Natural killer cell (primary cell): ENCODE data around the gene BEST1. TPM values are rescaled to one million over a fixed set of nuclear protein-coding genes. Genes with fewer than 3 reads are reported as not detected.

ENCODE experiments used
- ATAC-seq, 3 donors: fragments of 150-1000 bp in 2 of 3; fragments of 200-7000 bp in 1 of 3; cut with Tn5 transposase; 1 replicate in 1 of 3; 2 replicates in 2 of 3; pipeline ENCODE4 v1.10.0; 2021; ENCODE audit warnings: mild to moderate bottlenecking in 2 of 3, moderate library complexity in 2 of 3
- DNase-seq, 2 donors: peaks; one replicate each; pipeline versions ENCODE4 v3.0.0 to v3.0.0-alpha.2; 2013 to 2021; ENCODE audit warnings: mixed read lengths in 1 of 2
- H3K27ac ChIP-seq: one replicate; pipeline ENCODE4 v1.5.1; 2013; ENCODE audit warnings: mild to moderate bottlenecking, low read length
- H3K27me3 ChIP-seq: one replicate; pipeline ENCODE4 v1.6.1; 2013; ENCODE audit warnings: low read length; ENCODE audit not compliant: control insufficient read depth, insufficient read depth
- H3K36me3 ChIP-seq: one replicate; pipeline ENCODE4 v1.6.1; 2013; ENCODE audit warnings: low read length; ENCODE audit not compliant: control insufficient read depth, insufficient read depth
- H3K4me1 ChIP-seq: one replicate; pipeline ENCODE4 v1.6.1; 2013; ENCODE audit warnings: low read length; ENCODE audit not compliant: control insufficient read depth, insufficient read depth
- H3K4me3 ChIP-seq: one replicate; pipeline ENCODE4 v1.5.1; 2013; ENCODE audit warnings: low read length
- H3K9me3 ChIP-seq: one replicate; pipeline ENCODE4 v1.6.1; 2013; ENCODE audit warnings: low read length; ENCODE audit not compliant: control insufficient read depth, insufficient read depth
- H3K27ac Mint-ChIP-seq, 2 donors: one replicate each; pipeline ENCODE4 v1.8.0; 2022; ENCODE audit warnings: mild to moderate bottlenecking in 2 of 2, mixed read lengths in 2 of 2, moderate library complexity in 1 of 2
- H3K27me3 Mint-ChIP-seq, 2 donors: one replicate each; pipeline ENCODE4 v1.8.0; 2022; ENCODE audit warnings: low read depth in 2 of 2, mixed read lengths in 2 of 2
- H3K36me3 Mint-ChIP-seq: one replicate; pipeline ENCODE4 v1.8.0; 2022; ENCODE audit warnings: mixed read lengths
- H3K4me1 Mint-ChIP-seq, 2 donors: one replicate each; pipeline ENCODE4 v1.8.0; 2022; ENCODE audit warnings: mixed read lengths in 2 of 2
- H3K4me3 Mint-ChIP-seq: one replicate; pipeline ENCODE4 v1.8.0; 2022; ENCODE audit warnings: mild to moderate bottlenecking, moderate library complexity, mixed read lengths
- H3K9me3 Mint-ChIP-seq, 2 donors: one replicate each; pipeline ENCODE4 v1.8.0; 2022; ENCODE audit warnings: mixed read lengths in 2 of 2
- WGBS: methylation state at CpG from one replicate; pipeline ENCODE4 v1.1.7; 2013; ENCODE audit warnings: missing lambda C conversion rate; ENCODE audit not compliant: insufficient coverage; 5-methylcytosine and 5-hydroxymethylcytosine counted together
- intact Hi-C: fragments of 100-400 bp; cut with micrococcal nuclease; formaldehyde crosslinking; loops from one replicate; pipeline ENCODE4 v1.14.2; 2022
- total RNA-seq, 4 donors: library from RNA; stranded (reverse); fragments of 120-200 nt in 1 of 4; gene quantifications; one replicate each; pipeline versions ENCODE4 v1.2.3 to v1.2.4, GENCODE V29; 2013 to 2022
- TF ChIP-seq, protein P1 (sequence below): fragments of 200-600 bp; IDR thresholded peaks from one replicate; pipeline ENCODE4 v1.8.0; 2022; ENCODE audit warnings: antibody characterized with exemption

The BEST1 gene
- total RNA-seq, 3 donors from 2014 or later (not counting 1 experiment from before 2014, with no cell fraction given), result 0.32 to 2.0 (median 1.4) TPM

DNA sequence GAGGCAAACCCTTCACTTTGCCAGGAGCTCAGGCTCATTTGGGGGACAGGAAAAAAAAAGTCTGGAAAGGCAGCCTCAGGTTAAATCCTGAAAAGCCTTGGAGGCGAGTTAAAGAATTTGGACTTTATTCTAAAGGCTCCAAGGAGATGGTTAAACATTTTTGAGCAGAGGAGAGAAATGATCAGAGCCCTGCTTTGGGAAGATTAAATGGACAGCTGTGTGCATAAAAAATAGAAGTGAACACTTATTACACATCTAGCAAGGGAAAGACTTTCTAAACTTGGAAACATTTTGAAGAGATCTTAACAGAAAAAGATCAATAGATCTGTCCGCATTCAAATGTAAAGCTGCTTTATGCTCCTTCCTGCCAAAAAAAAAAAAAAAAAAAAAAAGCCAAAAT, 24.4 kb upstream of the BEST1 start:
- no peak overlapping the region for H3K4me3 Mint-ChIP-seq

DNA sequence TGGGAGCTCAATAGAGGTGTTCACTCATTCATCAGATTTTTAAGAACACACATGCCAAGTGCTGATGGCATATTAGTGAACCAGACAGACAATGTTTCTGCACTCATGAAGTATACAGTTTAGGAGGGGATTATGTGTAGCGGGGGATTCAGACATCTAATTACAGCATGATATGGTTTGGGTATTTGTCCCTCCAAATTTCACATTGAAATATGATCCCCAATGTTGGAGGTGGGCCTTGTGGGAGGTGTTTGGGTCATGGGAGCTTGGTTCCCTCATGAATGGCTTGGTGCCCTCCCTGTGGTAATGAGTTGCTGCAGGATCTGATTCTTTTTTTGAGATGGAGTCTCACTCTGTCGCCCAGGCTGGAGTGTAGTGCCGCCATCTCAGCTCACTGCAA, 23.9 kb upstream of the BEST1 start:
- no peaks in the 10 kb centered on the region for H3K36me3 ChIP-seq
- H3K27me3 ChIP-seq, result no peaks in the 10 kb centered on the region
- H3K27ac ChIP-seq, result no peak overlapping the region
- H3K4me3 ChIP-seq, result no peak overlapping the region
- ATAC-seq (no peak), DNase-seq (no peak)
- H3K4me1 ChIP-seq, result peaks cover 7% of the 10 kb centered on the region
- TF ChIP-seq, protein P1, sequence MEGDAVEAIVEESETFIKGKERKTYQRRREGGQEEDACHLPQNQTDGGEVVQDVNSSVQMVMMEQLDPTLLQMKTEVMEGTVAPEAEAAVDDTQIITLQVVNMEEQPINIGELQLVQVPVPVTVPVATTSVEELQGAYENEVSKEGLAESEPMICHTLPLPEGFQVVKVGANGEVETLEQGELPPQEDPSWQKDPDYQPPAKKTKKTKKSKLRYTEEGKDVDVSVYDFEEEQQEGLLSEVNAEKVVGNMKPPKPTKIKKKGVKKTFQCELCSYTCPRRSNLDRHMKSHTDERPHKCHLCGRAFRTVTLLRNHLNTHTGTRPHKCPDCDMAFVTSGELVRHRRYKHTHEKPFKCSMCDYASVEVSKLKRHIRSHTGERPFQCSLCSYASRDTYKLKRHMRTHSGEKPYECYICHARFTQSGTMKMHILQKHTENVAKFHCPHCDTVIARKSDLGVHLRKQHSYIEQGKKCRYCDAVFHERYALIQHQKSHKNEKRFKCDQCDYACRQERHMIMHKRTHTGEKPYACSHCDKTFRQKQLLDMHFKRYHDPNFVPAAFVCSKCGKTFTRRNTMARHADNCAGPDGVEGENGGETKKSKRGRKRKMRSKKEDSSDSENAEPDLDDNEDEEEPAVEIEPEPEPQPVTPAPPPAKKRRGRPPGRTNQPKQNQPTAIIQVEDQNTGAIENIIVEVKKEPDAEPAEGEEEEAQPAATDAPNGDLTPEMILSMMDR, result no peak
- Mint-ChIP-seq H3K4me3 (no peak overlapping the region), H3K27me3 (peaks cover 17 to 19% of the 10 kb centered on the region in 2 donors), H3K36me3 (no peaks in the 10 kb centered on the region), H3K9me3 (no peaks in the 10 kb centered on the region), H3K27ac (no peak overlapping the region), H3K4me1 (no peaks in the 10 kb centered on the region)
- WGBS, result 88% methylated on average over 3 of the region's 3 CpGs
- intact Hi-C loops, result no loop called here
- no peaks in the 10 kb centered on the region for H3K9me3 ChIP-seq

More for the DNA sequence above, 24.4 kb upstream of the BEST1 start:
- no peaks in the 10 kb centered on the region for H3K4me1 Mint-ChIP-seq
- Histone ChIP-seq H3K9me3 (no peaks in the 10 kb centered on the region), H3K4me1 (peaks cover 7% of the 10 kb centered on the region), H3K4me3 (no peak overlapping the region), H3K36me3 (no peaks in the 10 kb centered on the region), H3K27ac (no peak overlapping the region), H3K27me3 (no peaks in the 10 kb centered on the region)
- DNase-seq (no peak), ATAC-seq (no peak)
- no peak overlapping the region for H3K27ac Mint-ChIP-seq
- intact Hi-C loops, result no loop called here
- no peaks in the 10 kb centered on the region for H3K9me3 Mint-ChIP-seq
- H3K27me3 Mint-ChIP-seq, result peaks cover 16 to 21% of the 10 kb centered on the region in 2 donors
- H3K36me3 Mint-ChIP-seq, result no peaks in the 10 kb centered on the region
- 93% methylated on average over 2 of the region's 2 CpGs for WGBS
- TF ChIP-seq, protein P1, result no peak

DNA sequence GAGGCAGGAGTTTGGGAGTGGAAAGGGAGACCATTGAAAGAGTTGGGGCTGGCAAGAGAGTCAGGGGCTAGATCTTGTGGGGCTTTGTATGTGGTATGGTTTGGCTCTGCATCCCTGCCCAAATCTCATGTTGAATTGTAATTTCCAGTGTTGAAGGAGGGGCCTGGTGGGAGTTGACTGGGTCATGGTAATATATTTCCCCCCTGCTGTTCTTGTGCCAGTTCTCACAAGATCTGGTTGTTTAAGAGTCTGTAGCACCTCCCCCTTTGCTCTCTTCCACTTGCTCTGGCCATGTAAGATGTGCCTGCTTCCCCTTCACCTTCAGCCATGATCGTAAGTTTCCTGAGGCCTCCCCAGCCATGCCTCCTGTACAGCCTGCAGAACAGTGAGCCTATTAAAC, 22.6 kb upstream of the BEST1 start:
- Mint-ChIP-seq H3K4me3 (no peak overlapping the region), H3K27ac (no peak overlapping the region), H3K4me1 (no peaks in the 10 kb centered on the region), H3K27me3 (peaks cover 18 to 20% of the 10 kb centered on the region in 2 donors), H3K36me3 (no peaks in the 10 kb centered on the region), H3K9me3 (no peaks in the 10 kb centered on the region)
- ATAC-seq, result no peak
- intact Hi-C loops, result no loop called here
- Histone ChIP-seq H3K4me3 (no peak overlapping the region), H3K27ac (no peak overlapping the region), H3K4me1 (peaks cover 4% of the 10 kb centered on the region), H3K9me3 (no peaks in the 10 kb centered on the region), H3K36me3 (no peaks in the 10 kb centered on the region), H3K27me3 (no peaks in the 10 kb centered on the region)
- 91% methylated on average over 1 of the region's 1 CpG for WGBS
- no peak for DNase-seq
- TF ChIP-seq, protein P1, result no peak

DNA sequence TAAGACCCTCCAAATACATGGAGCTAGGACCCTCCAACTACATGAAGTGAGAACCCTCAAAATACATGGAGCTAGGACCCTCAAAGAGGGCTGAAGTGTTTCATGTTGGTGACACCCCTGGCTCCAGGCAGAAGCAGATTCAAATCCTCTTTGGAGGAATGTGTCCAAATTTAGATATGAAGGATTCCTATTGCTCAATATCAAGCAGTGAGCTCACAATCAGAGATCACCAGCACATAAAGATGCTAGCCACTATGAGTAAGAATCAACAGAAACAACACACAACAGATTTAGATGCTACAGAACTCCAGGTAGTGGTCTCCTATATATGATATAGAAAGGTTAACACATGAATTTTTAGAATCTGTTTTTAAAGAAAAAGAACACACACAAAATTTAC, 21.5 kb upstream of the BEST1 start:
- intact Hi-C loops, result no loop called here
- no peaks in the 10 kb centered on the region for H3K36me3 Mint-ChIP-seq
- H3K4me3 Mint-ChIP-seq, result no peak overlapping the region
- TF ChIP-seq, protein P1, result no peak
- H3K4me1 ChIP-seq, result no peaks in the 10 kb centered on the region
- H3K9me3 Mint-ChIP-seq, result peaks cover 0 to 3% of the 10 kb centered on the region in 2 donors
- H3K9me3 ChIP-seq, result no peaks in the 10 kb centered on the region
- H3K4me1 Mint-ChIP-seq, result no peaks in the 10 kb centered on the region
- no peaks in the 10 kb centered on the region for H3K27me3 ChIP-seq
- peaks cover 27% of the 10 kb centered on the region in 2 donors for H3K27me3 Mint-ChIP-seq
- no peaks in the 10 kb centered on the region for H3K36me3 ChIP-seq
- H3K27ac ChIP-seq, result no peak overlapping the region
- DNase-seq, result no peak
- no peak overlapping the region for H3K27ac Mint-ChIP-seq
- no peak for ATAC-seq
- H3K4me3 ChIP-seq, result no peak overlapping the region
